Measurements from ENCODE around the gene PARN. TPM values are rescaled to one million over a fixed set of nuclear protein-coding genes. Genes with fewer than 3 reads are reported as not detected.

Gene PARN
- total RNA-seq, 1 experiment from 2014 or later: 56.2 TPM

- Mint-ChIP-seq H3K36me3 (ENCODE audit: insufficient read depth in 1 of 3, low read depth in 3 of 3) (0 out of 7 replicates have a peak, but pooled peaks cover 0 to under 1% (median 0%) of the 10 kb centered on the region in 3 experiments), H3K27ac (no peak overlapping the region; a peak in 2 of 7 replicates), H3K4me3 (no peak overlapping the region), H3K9me3 (no peaks in the 10 kb centered on the region), H3K27me3 (ENCODE audit: low read depth) (no peaks in the 10 kb centered on the region; the same call in 1 of the 2 replicates), H3K4me1 (peaks cover 38 to 41% of the 10 kb centered on the region in 2 experiments)
- Histone ChIP-seq H3K14ac (ENCODE audit: insufficient read depth, low read length) (no peak overlapping the region), H4K8ac (replicated peaks; ENCODE audit: insufficient read length, low read depth, low read length) (no peak overlapping the region), H3K9me3 (ENCODE audit: control insufficient read depth, low read depth, low read length) (no peaks in the 10 kb centered on the region), H4K91ac (ENCODE audit: insufficient read length, low read depth, low read length) (no peak overlapping the region), H3K79me1 (ENCODE audit: insufficient read depth, low read depth, low read length, poor library complexity, severe bottlenecking) (no peaks in the 10 kb centered on the region), H2BK15ac (ENCODE audit: low read depth, low read length) (no peak overlapping the region), H3T11ph (ENCODE audit: low read length) (no peak overlapping the region), H3K56ac (ENCODE audit: insufficient read length, low read depth, low read length) (no peak overlapping the region), H2BK120ac (ENCODE audit: low read depth, low read length, poor library complexity, severe bottlenecking) (no peak overlapping the region), H3K18ac (ENCODE audit: insufficient read length, low read depth, low read length) (no peak overlapping the region), H4K5ac (ENCODE audit: insufficient read length, low read depth, low read length) (no peak overlapping the region), H2BK5ac (ENCODE audit: insufficient read length, low read length) (no peak overlapping the region), H2BK20ac (ENCODE audit: low read depth, low read length, poor library complexity, severe bottlenecking) (no peak overlapping the region), H2AFZ (ENCODE audit: low read length) (no peak overlapping the region), H3K23ac (ENCODE audit: insufficient read length, low read depth, low read length) (no peak overlapping the region), H3K9ac (ENCODE audit: extremely low read depth, insufficient read length, low read length) (no peak overlapping the region), H3K79me2 (ENCODE audit: insufficient read depth, low read length) (no peaks in the 10 kb centered on the region), H3K4me1 (ENCODE audit: insufficient read depth, low read length) (peaks cover 8% of the 10 kb centered on the region; the same call in 1 of the 2 replicates), H3K27me3 (ENCODE audit: insufficient read depth, low read length) (no peaks in the 10 kb centered on the region), H2BK12ac (ENCODE audit: insufficient read length, low read depth, low read length) (no peak overlapping the region), H2AK5ac (ENCODE audit: insufficient read length, low read length) (no peak overlapping the region), H4K20me1 (ENCODE audit: control insufficient read depth, insufficient read depth, insufficient read length) (no peaks in the 10 kb centered on the region), H3K27ac (ENCODE audit: insufficient read length, low read depth, low read length) (no peak overlapping the region), H3K23me2 (ENCODE audit: insufficient read length, low read depth, low read length, poor library complexity, severe bottlenecking) (no peaks in the 10 kb centered on the region), H3K4ac (ENCODE audit: low read depth, low read length) (no peak overlapping the region), H3K4me2 (ENCODE audit: insufficient read depth, insufficient read length, low read length) (no peak overlapping the region)
- TF ChIP-seq CTCF (conservative IDR thresholded peaks at IDR 0.05): peak; percentile 50
- WGBS (ENCODE audit: extremely low coverage, insufficient read length, low lambda C conversion rate): no CpG with 5 or more reads among the region's 4 CpGs
- peak; percentile 51 for DNase-seq
Observed at GRCh38 chr16:14489460-14489859, 140.6 kb downstream of the PARN start.
